T-cell (primary cell): ENCODE data around the gene IMMP2L. TPM values are rescaled to one million over a fixed set of nuclear protein-coding genes. Genes with fewer than 3 reads are reported as not detected.

Source experiments
- ATAC-seq, 4 experiments: fragments of 200-7000 bp in 3 of 4; fragments of 150-1000 bp in 1 of 4; cut with Tn5 transposase; replicated peaks in 1 of 4; 1 replicate in 3 of 4; 2 replicates in 1 of 4; pipeline ENCODE4 v1.10.0; 2021; ENCODE audit warnings: moderate library complexity in 3 of 4, mild to moderate bottlenecking in 2 of 4, moderate number of reproducible peaks in 1 of 4
- CTCF ChIA-PET, 2 donors: fragments of 300-600 bp; sonication (Branson Sonifier 250); formaldehyde crosslinking; loops; one replicate each; lab custom pipeline; 2022; ENCODE audit warnings: antibody characterized with exemption in 2 of 2; lab: Charles Lee
- POLR2A ChIA-PET, 2 donors: fragments of 300-600 bp; sonication (Branson Sonifier 250); formaldehyde crosslinking; loops; one replicate each; lab custom pipeline; 2022; ENCODE audit warnings: antibody characterized with exemption in 2 of 2; lab: Charles Lee
- DNase-seq, 35 experiments: peaks; one replicate each; pipeline versions ENCODE4 v3.0.0 to v3.0.0-alpha.2; 2013 to 2023
- H3K27ac ChIP-seq: one replicate; pipeline ENCODE4 v1.5.1; 2013; ENCODE audit warnings: low read length
- H3K27me3 ChIP-seq, 2 experiments: replicated peaks in 1 of 2; 1 replicate in 1 of 2; 2 replicates in 1 of 2; pipeline versions ENCODE4 v1.6.1 to v1.7.0; 2013; ENCODE audit warnings: low read length in 1 of 2, mixed read lengths in 1 of 2; ENCODE audit not compliant: control insufficient read depth in 2 of 2, insufficient read depth in 2 of 2; ENCODE audit errors: extremely low read depth in 1 of 2
- H3K36me3 ChIP-seq, 2 donors: 1 replicate in 1 of 2; 2 replicates in 1 of 2; pipeline versions ENCODE4 v1.6.1 to v1.7.0; 2013; ENCODE audit warnings: low read length in 1 of 2; ENCODE audit not compliant: control insufficient read depth in 2 of 2, insufficient read depth in 1 of 2; ENCODE audit errors: extremely low read depth in 1 of 2
- H3K4me1 ChIP-seq, 2 experiments: 1 replicate in 1 of 2; 2 replicates in 1 of 2; pipeline versions ENCODE4 v1.6.1 to v1.7.0; 2013; ENCODE audit warnings: low read length in 2 of 2, mixed read lengths in 1 of 2; ENCODE audit not compliant: insufficient read depth in 2 of 2, control insufficient read depth in 1 of 2; ENCODE audit errors: extremely low read depth in 1 of 2
- H3K4me3 ChIP-seq, 2 donors: 1 replicate in 1 of 2; 2 replicates in 1 of 2; pipeline versions ENCODE4 v1.5.1 to v1.7.0; 2013; ENCODE audit warnings: mild to moderate bottlenecking in 2 of 2, low read length in 1 of 2, moderate library complexity in 1 of 2; ENCODE audit not compliant: control insufficient read depth in 1 of 2; ENCODE audit errors: extremely low read depth in 1 of 2
- H3K9me3 ChIP-seq: 2 replicates; pipeline ENCODE4 v1.7.0; 2013
- H3K27ac Mint-ChIP-seq, 2 donors: one replicate each; pipeline ENCODE4 v1.8.0; 2020 to 2021; ENCODE audit warnings: mild to moderate bottlenecking in 2 of 2, mixed read lengths in 2 of 2
- H3K27me3 Mint-ChIP-seq, 2 donors: one replicate each; pipeline ENCODE4 v1.8.0; 2021 to 2022; ENCODE audit warnings: mixed read lengths in 2 of 2
- H3K36me3 Mint-ChIP-seq: one replicate; pipeline ENCODE4 v1.8.0; 2021; ENCODE audit warnings: mixed read lengths
- H3K4me1 Mint-ChIP-seq, 3 donors: one replicate each; pipeline ENCODE4 v1.8.0; 2020 to 2022; ENCODE audit warnings: mixed read lengths in 3 of 3, mild to moderate bottlenecking in 1 of 3
- H3K4me3 Mint-ChIP-seq, 3 donors: one replicate each; pipeline ENCODE4 v1.8.0; 2020 to 2022; ENCODE audit warnings: mild to moderate bottlenecking in 3 of 3, mixed read lengths in 3 of 3, moderate library complexity in 3 of 3
- H3K9me3 Mint-ChIP-seq, 3 donors: one replicate each; pipeline ENCODE4 v1.8.0; 2020 to 2022; ENCODE audit warnings: mixed read lengths in 3 of 3
- WGBS: methylation state at CpG from one replicate; pipeline ENCODE4 v1.1.5; 2013; ENCODE audit warnings: missing lambda C conversion rate; ENCODE audit not compliant: insufficient coverage; 5-methylcytosine and 5-hydroxymethylcytosine counted together
- total RNA-seq, 35 experiments: library from RNA in 6 of 35; stranded (reverse) in 6 of 35; fragments of 120-200 nt in 1 of 35; gene quantifications; one replicate each; pipeline versions ENCODE4 v1.2.1 to v1.2.4 and lab custom pipeline; 2013 to 2026

IMMP2L gene
- total RNA-seq, 5 donors from 2014 or later (not counting 1 experiment from before 2014, with no cell fraction given), result 14.1 to 27.3 (median 21.7) TPM

DNA sequence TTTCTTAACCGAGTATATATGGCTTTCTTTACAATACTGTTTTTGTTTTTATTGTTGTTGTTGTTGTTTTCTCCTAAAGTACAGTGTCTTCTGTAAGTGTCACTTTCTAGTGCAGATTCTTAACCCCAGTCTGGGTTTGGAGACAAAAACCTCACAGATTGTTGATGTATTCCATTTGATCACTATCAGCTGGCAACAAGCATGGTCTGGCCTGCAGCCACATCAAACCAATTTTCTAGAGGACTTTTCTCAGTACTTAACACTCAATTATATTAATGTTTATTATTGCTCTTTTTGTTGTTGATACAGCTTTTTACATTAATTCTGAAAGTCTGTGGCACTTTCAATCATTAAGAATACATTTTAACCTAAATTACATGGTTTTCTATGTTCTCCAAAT, 454.3 kb downstream of the IMMP2L start:
- peaks cover 35 to 58% (median 53%) of the 10 kb centered on the region in 3 donors for H3K4me1 Mint-ChIP-seq
- no peak overlapping the region for H3K27ac ChIP-seq
- H3K9me3 ChIP-seq, result no peaks in the 10 kb centered on the region
- ChIA-PET CTCF (interaction anchor here (0.6 to 0.7 kb wide), 2 partner anchors 9 kb away, joined by 3 read pairs; no protein-coding TSS in a partner anchor), POLR2A (no interaction called here)
- no peak overlapping the region for H3K4me3 ChIP-seq
- DNase-seq (no peak), ATAC-seq (no peak)
- H3K27me3 ChIP-seq, result no peaks in the 10 kb centered on the region
- no peaks in the 10 kb centered on the region for H3K9me3 Mint-ChIP-seq
- H3K36me3 ChIP-seq, result peaks cover 0 to 2% of the 10 kb centered on the region in 2 donors
- H3K36me3 Mint-ChIP-seq, result peaks cover 37% of the 10 kb centered on the region
- no peak overlapping the region for H3K4me3 Mint-ChIP-seq
- no peaks in the 10 kb centered on the region for H3K27me3 Mint-ChIP-seq
- H3K4me1 ChIP-seq, result peaks cover 0 to 31% of the 10 kb centered on the region in 2 experiments
- WGBS, result no CpG with 5 or more reads among the region's 1 CpG
- H3K27ac Mint-ChIP-seq, result no peak overlapping the region

- no peak for ATAC-seq
- Histone ChIP-seq H3K36me3 (peaks cover 0 to 2% of the 10 kb centered on the region in 2 donors), H3K4me1 (peaks cover 0 to 34% of the 10 kb centered on the region in 2 experiments), H3K27ac (no peak overlapping the region), H3K9me3 (no peaks in the 10 kb centered on the region), H3K27me3 (no peaks in the 10 kb centered on the region), H3K4me3 (no peak overlapping the region)
- Mint-ChIP-seq H3K27ac (no peak overlapping the region), H3K36me3 (peaks cover 37% of the 10 kb centered on the region), H3K4me3 (no peak overlapping the region), H3K4me1 (peaks cover 34 to 55% (median 51%) of the 10 kb centered on the region in 3 donors), H3K9me3 (no peaks in the 10 kb centered on the region), H3K27me3 (no peaks in the 10 kb centered on the region)
- no peak for DNase-seq
- POLR2A ChIA-PET, result no interaction called here
- WGBS, result no CpG with 5 or more reads among the region's 1 CpG
- CTCF ChIA-PET, result interaction anchor here (0.6 to 0.7 kb wide), 2 partner anchors 8 kb away, joined by 3 read pairs; no protein-coding TSS in a partner anchor
These were observed 454.7 kb downstream of the IMMP2L start for GRCh38 chr7:111107579-111107978.

DNA sequence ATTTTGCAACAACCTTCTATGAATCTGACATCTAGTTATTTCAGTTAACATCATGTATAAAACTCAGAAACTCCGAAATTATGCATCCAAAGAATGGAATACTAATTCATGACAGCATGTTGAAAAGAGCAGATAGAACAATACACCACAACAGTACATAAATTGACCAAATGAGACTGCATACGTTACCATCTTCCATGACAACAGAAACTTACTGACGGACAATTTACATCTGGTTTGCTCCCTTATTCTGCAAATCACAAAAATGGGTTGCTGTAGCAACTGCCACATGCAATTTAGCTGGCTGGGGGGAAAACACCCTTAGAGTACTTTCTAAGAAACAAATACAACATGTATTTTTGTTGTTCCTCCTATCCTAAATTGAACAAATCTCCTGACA, 457.0 kb downstream of the IMMP2L start:
- Mint-ChIP-seq H3K36me3 (peaks cover 31% of the 10 kb centered on the region), H3K4me3 (no peak overlapping the region), H3K4me1 (peaks cover 40 to 52% (median 48%) of the 10 kb centered on the region in 3 donors), H3K9me3 (no peaks in the 10 kb centered on the region), H3K27ac (no peak overlapping the region), H3K27me3 (no peaks in the 10 kb centered on the region)
- POLR2A ChIA-PET, result interaction anchor here in 1 of 2 donors (0.7 kb wide), 1 partner anchor 15 kb away, joined by 3 read pairs; no protein-coding TSS in a partner anchor
- Histone ChIP-seq H3K4me3 (no peak overlapping the region), H3K36me3 (peaks cover 0 to 2% of the 10 kb centered on the region in 2 donors), H3K4me1 (peaks cover 0 to 54% of the 10 kb centered on the region in 2 experiments), H3K9me3 (no peaks in the 10 kb centered on the region), H3K27ac (no peak overlapping the region), H3K27me3 (no peaks in the 10 kb centered on the region)
- DNase-seq (no peak), ATAC-seq (no peak)
- CTCF ChIA-PET, result interaction anchor here in 1 of 2 donors (0.7 kb wide), 1 partner anchor 14 kb away, joined by 3 read pairs; the partner anchor contains the start of gene LRRN3
- 95% methylated on average over 2 of the region's 3 CpGs for WGBS

GRCh38 chr7:111104710-111105109, 457.6 kb downstream of the IMMP2L start:
- peaks cover 0 to 58% of the 10 kb centered on the region in 2 experiments for H3K4me1 ChIP-seq
- peak overlapping the region in 1 of 2 donors; percentile 4 for H3K27ac Mint-ChIP-seq
- DNase-seq (no peak), ATAC-seq (no peak)
- POLR2A ChIA-PET, result no interaction called here
- no peaks in the 10 kb centered on the region for H3K27me3 Mint-ChIP-seq
- WGBS, result 90% methylated on average over 2 of the region's 3 CpGs
- H3K9me3 Mint-ChIP-seq, result no peaks in the 10 kb centered on the region
- no peak overlapping the region for H3K27ac ChIP-seq
- peaks cover 40 to 56% (median 48%) of the 10 kb centered on the region in 3 donors for H3K4me1 Mint-ChIP-seq
- no peak overlapping the region for H3K4me3 Mint-ChIP-seq
- no peak overlapping the region for H3K4me3 ChIP-seq
- no peaks in the 10 kb centered on the region for H3K27me3 ChIP-seq
- CTCF ChIA-PET, result interaction anchor here in 1 of 2 donors (0.6 kb wide), 1 partner anchor 10 kb away, joined by 3 read pairs; no protein-coding TSS in a partner anchor
- peaks cover 1 to 3% of the 10 kb centered on the region in 2 donors for H3K36me3 ChIP-seq
- H3K9me3 ChIP-seq, result no peaks in the 10 kb centered on the region
- peaks cover 30% of the 10 kb centered on the region for H3K36me3 Mint-ChIP-seq

DNA sequence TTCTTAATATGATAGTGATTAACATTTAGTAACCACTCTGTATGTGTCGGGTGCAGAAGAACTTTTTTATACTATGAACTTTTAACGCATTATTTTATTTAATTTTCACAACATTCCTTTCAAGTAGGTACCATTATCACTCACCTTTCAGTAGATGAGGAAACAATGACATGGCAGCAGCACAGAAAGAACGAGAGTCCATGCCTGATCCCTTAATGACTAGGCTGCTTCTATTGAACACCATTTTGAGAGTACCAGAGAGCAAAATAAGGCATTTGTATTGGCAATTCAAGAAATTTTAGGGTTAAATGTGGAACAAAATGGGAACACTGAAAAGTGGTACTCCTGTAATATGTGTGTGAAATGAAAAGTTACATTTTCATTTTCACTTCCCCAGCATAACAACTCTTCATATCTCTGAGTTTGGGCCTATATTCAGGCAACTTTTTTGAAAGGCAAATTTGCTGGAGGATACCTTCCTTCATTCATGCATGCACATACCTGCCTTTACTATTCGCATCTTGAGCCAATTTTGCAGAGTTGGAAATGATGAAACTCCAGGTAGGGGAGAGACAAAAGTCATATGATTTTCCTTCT, 458.5 kb downstream of the IMMP2L start:
- peaks cover 23% of the 10 kb centered on the region for H3K36me3 Mint-ChIP-seq
- peaks cover 42 to 59% (median 51%) of the 10 kb centered on the region in 3 donors for H3K4me1 Mint-ChIP-seq
- peak overlapping the region in 1 of 2 donors; percentile 30 for H3K27ac Mint-ChIP-seq
- H3K27me3 Mint-ChIP-seq, result no peaks in the 10 kb centered on the region
- ATAC-seq (no peak), DNase-seq (no peak)
- POLR2A ChIA-PET, result no interaction called here
- H3K4me3 Mint-ChIP-seq, result no peak overlapping the region
- Histone ChIP-seq H3K27me3 (no peaks in the 10 kb centered on the region), H3K36me3 (peaks cover 0 to 4% of the 10 kb centered on the region in 2 donors), H3K4me1 (peaks cover 0 to 68% of the 10 kb centered on the region in 2 experiments), H3K4me3 (no peak overlapping the region), H3K27ac (no peak overlapping the region), H3K9me3 (no peaks in the 10 kb centered on the region)
- no peaks in the 10 kb centered on the region for H3K9me3 Mint-ChIP-seq
- no CpG with 5 or more reads among the region's 4 CpGs for WGBS
- CTCF ChIA-PET, result no interaction called here

- no peaks in the 10 kb centered on the region for H3K27me3 Mint-ChIP-seq
- H3K9me3 Mint-ChIP-seq, result no peaks in the 10 kb centered on the region
- no peak overlapping the region for H3K4me3 Mint-ChIP-seq
These were observed 459.2 kb downstream of the IMMP2L start for GRCh38 chr7:111103136-111103535.

More at GRCh38 chr7:111103136-111103535, 459.2 kb downstream of the IMMP2L start:
- ChIA-PET POLR2A (no interaction called here), CTCF (no interaction called here)
- Histone ChIP-seq H3K4me1 (peaks cover 0 to 74% of the 10 kb centered on the region in 2 experiments), H3K4me3 (no peak overlapping the region), H3K36me3 (peaks cover 0 to 4% of the 10 kb centered on the region in 2 donors), H3K27ac (no peak overlapping the region), H3K27me3 (no peaks in the 10 kb centered on the region), H3K9me3 (no peaks in the 10 kb centered on the region)
- H3K27ac Mint-ChIP-seq, result no peak overlapping the region
- ATAC-seq (no peak), DNase-seq (no peak)
- peaks cover 48 to 64% (median 57%) of the 10 kb centered on the region in 3 donors for H3K4me1 Mint-ChIP-seq
- H3K36me3 Mint-ChIP-seq, result peaks cover 22% of the 10 kb centered on the region
- no CpG with 5 or more reads among the region's 4 CpGs for WGBS
